Endodermal cell (in vitro differentiated cells): Measurements from ENCODE around the gene ATE1. TPM values are rescaled to one million over a fixed set of nuclear protein-coding genes. Genes with fewer than 3 reads are reported as not detected.

Experiments
- DNase-seq: peaks from one replicate; pipeline ENCODE4 v3.0.0-alpha.2; 2017
- H3K27ac ChIP-seq: 2 replicates; pipeline ENCODE4 v1.5.1; 2013; ENCODE audit warnings: mild to moderate bottlenecking, low read depth, low read length, moderate library complexity
- H3K27me3 ChIP-seq: 2 replicates; pipeline ENCODE4 v1.6.1; 2013; ENCODE audit warnings: mild to moderate bottlenecking, low read length, moderate library complexity; ENCODE audit not compliant: insufficient read depth, control insufficient read depth, poor library complexity, severe bottlenecking
- H3K36me3 ChIP-seq: 2 replicates; pipeline ENCODE4 v1.7.0; 2013; ENCODE audit warnings: mild to moderate bottlenecking, low read length, moderate library complexity; ENCODE audit not compliant: control insufficient read depth, insufficient read depth
- H3K4me1 ChIP-seq: one replicate; pipeline ENCODE4 v1.7.0; 2013; ENCODE audit warnings: low read length; ENCODE audit not compliant: control insufficient read depth, insufficient read depth
- H3K4me3 ChIP-seq: 2 replicates; pipeline ENCODE4 v1.5.1; 2013; ENCODE audit warnings: mild to moderate bottlenecking, low read length, moderate library complexity
- H3K9ac ChIP-seq: 2 replicates; pipeline ENCODE4 v1.6.1; 2013; ENCODE audit warnings: mild to moderate bottlenecking, low read length, moderate library complexity; ENCODE audit not compliant: poor library complexity, severe bottlenecking; ENCODE audit errors: extremely low read depth
- H3K9me3 ChIP-seq: 2 replicates; pipeline ENCODE4 v1.6.1; 2013; ENCODE audit warnings: mild to moderate bottlenecking, low read length, moderate library complexity; ENCODE audit not compliant: control insufficient read depth
- H3K27ac Mint-ChIP-seq: 2 replicates; pipeline ENCODE4 v1.8.0; 2020; ENCODE audit warnings: mixed read lengths
- H3K27me3 Mint-ChIP-seq: 2 replicates; pipeline ENCODE4 v1.8.0; 2021; ENCODE audit warnings: mild to moderate bottlenecking, mixed read lengths; ENCODE audit not compliant: insufficient read depth
- H3K36me3 Mint-ChIP-seq: 2 replicates; pipeline ENCODE4 v1.8.0; 2020; ENCODE audit warnings: low read depth, mixed read lengths
- H3K4me1 Mint-ChIP-seq: 2 replicates; pipeline ENCODE4 v1.8.0; 2020; ENCODE audit warnings: mixed read lengths
- H3K4me3 Mint-ChIP-seq: 2 replicates; pipeline ENCODE4 v1.8.0; 2020; ENCODE audit warnings: mild to moderate bottlenecking, moderate library complexity, mixed read lengths
- H3K9me3 Mint-ChIP-seq: 2 replicates; pipeline ENCODE4 v1.8.0; 2020; ENCODE audit warnings: mild to moderate bottlenecking, mixed read lengths
- CTCF ChIP-seq: fragments of 200-600 bp; sonication (generic); conservative IDR thresholded peaks from 2 replicates; pipeline ENCODE4 v1.5.0; 2021; ENCODE audit warnings: antibody characterized with exemption, mild to moderate bottlenecking
- WGBS, 2 experiments: methylation state at CpG; one replicate each; pipeline versions ENCODE4 v1.1.5 to v1.1.7; 2013; ENCODE audit warnings: missing lambda C conversion rate in 2 of 2, mixed read lengths in 1 of 2; ENCODE audit not compliant: insufficient coverage in 1 of 2, insufficient read length in 1 of 2; 5-methylcytosine and 5-hydroxymethylcytosine counted together
- long read RNA-seq, 4 experiments: library from polyadenylated mRNA in 2 of 4; library from RNA in 1 of 4; library from capped mRNA in 1 of 4; stranded (forward) in 3 of 4; unstranded in 1 of 4; transcript quantifications; one replicate each; pipeline ENCODE4 v2.0.0, GENCODE V29; 2020 to 2021; ENCODE audit warnings: inconsistent platforms in 1 of 4
- polyA plus RNA-seq, 2 experiments: library from polyadenylated mRNA; stranded (reverse); fragments of 50-300 nt; gene quantifications; one replicate each; pipeline ENCODE4 v1.2.3, GENCODE V29; 2013
- total RNA-seq, 2 donors: library from RNA; stranded (reverse); fragmentation: NEBNext Ultra II Directional in 1 of 2; extraction: Animal tissue kit (Norgen Biotek cat#: 25700) in 1 of 2; gene quantifications; 2 replicates in 1 of 2; 3 replicates in 1 of 2; pipeline ENCODE4 v1.2.1, GENCODE V29; 2021

The ATE1 gene
- total RNA-seq: 10 to 100 TPM; 31.2 to 32.2 TPM
- polyA plus RNA-seq (2013, experiment 1 of 2): 24.4 TPM
- 18.4 TPM for polyA plus RNA-seq (2013, experiment 2 of 2)
- long read RNA-seq, experiment 1, full-length matches to known transcripts: 2 of 6 reads
- long read RNA-seq, experiment 1, partial matches to known transcripts: 0 of 6 reads
- long read RNA-seq, experiment 1, other reads (novel, unspliced or antisense): 4 of 6 reads
- long read RNA-seq, experiment 2, full-length matches to known transcripts: 44 of 84 reads
- long read RNA-seq, experiment 2, partial matches to known transcripts: 12 of 84 reads
- long read RNA-seq, experiment 2, other reads (novel, unspliced or antisense): 28 of 84 reads
- long read RNA-seq, experiment 3, full-length matches to known transcripts: 52 of 83 reads
- long read RNA-seq, experiment 3, partial matches to known transcripts: 3 of 83 reads
- long read RNA-seq, experiment 3, other reads (novel, unspliced or antisense): 28 of 83 reads
- long read RNA-seq, experiment 4, full-length matches to known transcripts: 1 of 2 reads
- long read RNA-seq, experiment 4, partial matches to known transcripts: 0 of 2 reads
- long read RNA-seq, experiment 4, other reads (novel, unspliced or antisense): 1 of 2 reads

DNA sequence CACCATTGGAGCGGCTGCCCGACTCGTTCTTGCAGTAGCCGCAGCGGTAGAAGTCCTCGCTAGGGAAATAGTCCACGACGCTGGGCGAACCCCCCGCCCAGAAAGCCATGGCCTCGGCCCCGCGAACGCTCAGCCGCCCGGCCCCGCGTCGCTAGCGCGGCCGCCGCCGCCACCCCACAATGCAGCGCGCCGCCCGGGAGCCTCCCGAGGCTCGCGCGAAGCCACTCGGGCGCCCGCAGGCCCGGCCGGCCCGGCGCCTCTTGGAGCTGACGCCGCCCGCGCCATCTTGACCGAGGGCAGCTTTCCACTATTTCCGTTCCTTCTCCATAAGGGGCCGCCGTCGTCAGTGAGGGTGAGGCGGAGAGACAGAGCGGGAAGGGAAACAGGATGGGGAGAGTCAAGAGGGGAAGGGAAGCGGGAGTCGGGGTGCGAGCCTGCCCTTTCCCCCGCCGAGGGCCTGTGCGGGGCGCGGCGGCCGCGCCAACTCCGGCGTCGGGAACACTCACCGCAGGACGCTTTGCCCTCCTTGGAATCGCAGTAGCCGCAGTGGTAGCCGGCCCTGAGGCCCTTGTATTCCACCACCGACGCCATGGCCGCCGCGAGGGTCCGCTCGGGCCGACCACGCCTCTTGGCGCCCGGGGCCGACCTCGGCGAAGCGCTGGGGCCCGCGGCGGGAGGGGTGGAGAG, at the start of gene ATE1:
Gene ATE1, minus strand, starts transcription at position 191 of the 687 bp plus-strand sequence. Its CDS starts 82 bp downstream, at position 109.
- H3K36me3 Mint-ChIP-seq: peaks cover 10% of the 10 kb centered on the region
- Histone ChIP-seq H3K9me3 (no peaks in the 10 kb centered on the region), H3K27me3 (no peaks in the 10 kb centered on the region), H3K4me3 (peak within 1 kb of the TSS; percentile 94), H3K27ac (peak within 1 kb of the TSS; percentile 96), H3K36me3 (peaks cover 8% of the 10 kb centered on the region), H3K4me1 (peaks cover 18% of the 10 kb centered on the region), H3K9ac (peak within 1 kb of the TSS; percentile 92)
- peaks cover 24% of the 10 kb centered on the region for H3K4me1 Mint-ChIP-seq
- H3K27ac Mint-ChIP-seq: peak within 1 kb of the TSS; percentile 96
- DNase-seq: peak; percentile 97
- H3K4me3 Mint-ChIP-seq: peak within 1 kb of the TSS; percentile 92
- TF ChIP-seq CTCF: peak; percentile 10
- 0% methylated on average over 20 to 87 of the region's 87 CpGs for WGBS, 2 experiments
- no peaks in the 10 kb centered on the region for H3K27me3 Mint-ChIP-seq
- no peaks in the 10 kb centered on the region for H3K9me3 Mint-ChIP-seq

DNA sequence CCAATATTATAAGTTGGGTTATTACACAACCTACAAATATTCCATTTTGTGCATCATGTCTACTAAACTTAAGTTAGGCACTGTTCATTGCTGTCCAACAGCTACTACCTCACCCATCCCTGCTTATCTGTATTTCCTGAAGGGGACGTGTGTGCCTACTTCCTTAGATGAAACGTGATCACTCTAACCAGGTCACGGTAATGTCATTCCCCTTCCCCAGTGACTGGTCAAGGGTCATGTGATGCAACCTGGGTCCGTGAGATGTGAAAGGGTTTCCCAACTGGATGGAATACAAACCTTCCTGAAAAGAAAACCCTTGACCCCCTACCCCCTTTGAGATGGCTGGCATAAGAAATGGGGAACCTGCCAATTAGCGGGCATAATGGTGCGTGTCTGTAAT, 48.8 kb upstream of the ATE1 start:
- Mint-ChIP-seq H3K27ac (no peak overlapping the region), H3K9me3 (peaks cover 28% of the 10 kb centered on the region), H3K4me1 (peaks cover 8% of the 10 kb centered on the region), H3K36me3 (peaks cover 32% of the 10 kb centered on the region), H3K27me3 (peaks cover 1% of the 10 kb centered on the region), H3K4me3 (no peak overlapping the region)
- 95 to 96% methylated on average over 6 of the region's 6 CpGs for WGBS, 2 experiments
- H3K27me3 ChIP-seq: no peaks in the 10 kb centered on the region
- H3K27ac ChIP-seq: no peak overlapping the region
- peak overlapping the region; percentile 94 for H3K4me3 ChIP-seq
- TF ChIP-seq CTCF: no peak
- peaks cover 1% of the 10 kb centered on the region for H3K36me3 ChIP-seq
- H3K9ac ChIP-seq: no peak overlapping the region
- no peaks in the 10 kb centered on the region for H3K4me1 ChIP-seq
- DNase-seq: no peak
- H3K9me3 ChIP-seq: peaks cover 21% of the 10 kb centered on the region

DNA sequence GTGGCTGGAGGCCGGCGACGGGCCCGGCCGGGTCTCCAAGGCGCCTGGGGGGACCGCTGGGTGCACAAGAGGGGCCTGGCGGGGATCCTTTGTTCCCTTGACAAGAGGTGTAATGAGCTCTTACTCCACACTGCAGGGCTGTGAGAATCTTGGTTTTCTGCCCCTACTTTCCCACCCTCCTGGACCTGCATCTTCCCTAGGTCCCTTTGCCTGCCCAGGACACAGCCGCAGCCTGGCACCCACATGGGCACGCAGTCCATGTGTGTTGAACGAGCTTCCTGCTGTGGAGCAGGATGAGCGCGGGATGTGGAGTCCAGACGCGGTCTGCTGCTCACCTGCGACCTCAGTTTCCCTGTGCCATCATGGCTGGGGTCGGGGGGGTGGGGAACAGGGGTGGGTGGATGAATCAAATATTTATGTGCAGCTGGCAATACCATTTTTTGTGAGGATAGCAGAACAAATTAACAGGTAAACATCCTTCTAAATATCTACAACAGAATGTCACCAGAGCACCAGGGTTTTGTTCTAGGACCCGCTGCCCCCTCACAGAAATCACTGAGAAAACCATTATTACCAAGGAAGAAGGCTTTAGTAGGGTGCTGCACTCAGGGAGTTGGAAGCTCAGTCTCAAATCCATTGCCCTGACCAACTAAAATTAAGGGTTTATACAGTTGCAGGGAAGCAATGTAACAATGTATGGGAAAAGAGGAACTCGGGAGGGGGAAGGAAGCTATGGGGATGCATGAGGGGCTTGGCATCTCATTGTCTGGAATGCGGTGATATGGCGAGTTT, 47.7 kb upstream of the ATE1 start:
- peaks cover 10% of the 10 kb centered on the region for H3K36me3 ChIP-seq
- H3K4me3 Mint-ChIP-seq: peak overlapping the region; percentile 76
- TF ChIP-seq CTCF: no peak
- peak overlapping the region; percentile 93 for H3K27ac ChIP-seq
- 56 to 57% methylated on average over 16 to 21 of the region's 21 CpGs for WGBS, 2 experiments
- H3K27me3 ChIP-seq: no peaks in the 10 kb centered on the region
- H3K4me1 ChIP-seq: no peaks in the 10 kb centered on the region
- H3K27me3 Mint-ChIP-seq: peaks cover 1% of the 10 kb centered on the region
- H3K9me3 ChIP-seq: peaks cover 21% of the 10 kb centered on the region
- H3K9me3 Mint-ChIP-seq: peaks cover 28% of the 10 kb centered on the region
- H3K4me3 ChIP-seq: peak overlapping the region; percentile 94
- H3K4me1 Mint-ChIP-seq: peaks cover 8% of the 10 kb centered on the region
- DNase-seq: no peak
- peak overlapping the region; percentile 81 for H3K9ac ChIP-seq
- peaks cover 43% of the 10 kb centered on the region for H3K36me3 Mint-ChIP-seq
- H3K27ac Mint-ChIP-seq: no peak overlapping the region
